CD14-positive monocyte (primary cell): ENCODE data around the gene HDC. TPM values are rescaled to one million over a fixed set of nuclear protein-coding genes. Genes with fewer than 3 reads are reported as not detected.

Source experiments
- DNase-seq, 3 donors: peaks; one replicate each; pipeline ENCODE4 v3.0.0-alpha.2; 2011 to 2022
- H2AFZ ChIP-seq: 2 replicates; pipeline ENCODE4 v1.6.0; 2012; ENCODE audit warnings: mild to moderate bottlenecking, low read depth, low read length, inconsistent platforms; ENCODE audit not compliant: insufficient read depth, poor library complexity, severe bottlenecking
- H3K27ac ChIP-seq, 2 donors: 1 replicate in 1 of 2; 2 replicates in 1 of 2; pipeline ENCODE4 v1.5.1; 2012 to 2013; ENCODE audit warnings: low read length in 2 of 2, control low read depth in 1 of 2, inconsistent platforms in 1 of 2, low read depth in 1 of 2, mild to moderate bottlenecking in 1 of 2
- H3K27me3 ChIP-seq, 2 donors: one replicate each; pipeline versions ENCODE4 v1.6.0 to v1.6.1; 2011 to 2013; ENCODE audit warnings: low read length in 2 of 2; ENCODE audit not compliant: control insufficient read depth in 2 of 2, insufficient read depth in 2 of 2
- H3K36me3 ChIP-seq, 2 donors: replicated peaks in 1 of 2; 1 replicate in 1 of 2; 2 replicates in 1 of 2; pipeline versions ENCODE4 v1.5.1 to v1.6.1; 2012 to 2013; ENCODE audit warnings: low read length in 2 of 2, control low read depth in 1 of 2, inconsistent platforms in 1 of 2, mild to moderate bottlenecking in 1 of 2; ENCODE audit not compliant: insufficient read depth in 2 of 2, control insufficient read depth in 1 of 2
- H3K4me1 ChIP-seq, 2 donors: 1 replicate in 1 of 2; 2 replicates in 1 of 2; pipeline versions ENCODE4 v1.5.1 to v1.6.1; 2012 to 2013; ENCODE audit warnings: low read length in 2 of 2, control low read depth in 1 of 2, inconsistent platforms in 1 of 2, mild to moderate bottlenecking in 1 of 2, moderate library complexity in 1 of 2; ENCODE audit not compliant: insufficient read depth in 2 of 2, control insufficient read depth in 1 of 2
- H3K4me2 ChIP-seq: replicated peaks from 2 replicates; pipeline ENCODE3; 2012; ENCODE audit warnings: low read length, moderate library complexity, mild to moderate bottlenecking; ENCODE audit not compliant: poor library complexity, severe bottlenecking; ENCODE audit errors: extremely low read depth
- H3K4me3 ChIP-seq, 3 experiments: fragments of 200-600 bp in 1 of 3; sonication (generic) in 1 of 3; replicated peaks in 1 of 3; 1 replicate in 2 of 3; 2 replicates in 1 of 3; pipeline ENCODE4 v1.5.1; 2011 to 2013; ENCODE audit warnings: low read length in 3 of 3, mild to moderate bottlenecking in 3 of 3, control low read depth in 2 of 3, low read depth in 2 of 3, inconsistent platforms in 1 of 3, moderate library complexity in 1 of 3
- H3K79me2 ChIP-seq: 2 replicates; pipeline ENCODE4 v1.6.0; 2012; ENCODE audit warnings: mild to moderate bottlenecking, control low read depth, inconsistent platforms, low read length, moderate library complexity; ENCODE audit not compliant: insufficient read depth
- H3K9ac ChIP-seq: 2 replicates; pipeline ENCODE4 v1.6.0; 2017; ENCODE audit warnings: low read length, mild to moderate bottlenecking; ENCODE audit not compliant: insufficient read depth, poor library complexity, severe bottlenecking
- H3K9me3 ChIP-seq, 2 donors: replicated peaks in 1 of 2; 1 replicate in 1 of 2; 2 replicates in 1 of 2; pipeline versions ENCODE4 v1.5.1 to v1.6.1; 2012 to 2013; ENCODE audit warnings: low read length in 2 of 2, control low read depth in 1 of 2; ENCODE audit not compliant: control insufficient read depth in 1 of 2, insufficient read depth in 1 of 2
- H4K20me1 ChIP-seq: 2 replicates; pipeline ENCODE4 v1.6.0; 2012; ENCODE audit warnings: mild to moderate bottlenecking, low read length, control low read depth, moderate library complexity; ENCODE audit not compliant: insufficient read depth
- H3K27ac Mint-ChIP-seq, 7 donors: one replicate each; pipeline ENCODE4 v1.8.0; 2020; ENCODE audit warnings: mild to moderate bottlenecking in 7 of 7, mixed read lengths in 7 of 7, moderate library complexity in 6 of 7, inconsistent platforms in 2 of 7
- H3K27me3 Mint-ChIP-seq, 3 donors: one replicate each; pipeline ENCODE4 v1.8.0; 2021 to 2022; ENCODE audit warnings: low read depth in 3 of 3, mild to moderate bottlenecking in 3 of 3, mixed read lengths in 3 of 3, moderate library complexity in 3 of 3, inconsistent platforms in 1 of 3
- H3K36me3 Mint-ChIP-seq, 2 donors: one replicate each; pipeline ENCODE4 v1.8.0; 2020; ENCODE audit warnings: mixed read lengths in 2 of 2, inconsistent platforms in 1 of 2, mild to moderate bottlenecking in 1 of 2
- H3K4me1 Mint-ChIP-seq: one replicate; pipeline ENCODE4 v1.8.0; 2020; ENCODE audit warnings: mild to moderate bottlenecking, mixed read lengths
- H3K4me3 Mint-ChIP-seq, 2 donors: one replicate each; pipeline ENCODE4 v1.8.0; 2020; ENCODE audit warnings: mild to moderate bottlenecking in 2 of 2, mixed read lengths in 2 of 2, moderate library complexity in 1 of 2
- H3K9me3 Mint-ChIP-seq, 7 donors: one replicate each; pipeline ENCODE4 v1.8.0; 2020 to 2022; ENCODE audit warnings: mixed read lengths in 7 of 7, mild to moderate bottlenecking in 6 of 7, moderate library complexity in 6 of 7, inconsistent platforms in 2 of 7
- WGBS: methylation state at CpG from one replicate; pipeline ENCODE4 v1.1.5; 2013; ENCODE audit warnings: missing lambda C conversion rate; ENCODE audit not compliant: insufficient coverage; 5-methylcytosine and 5-hydroxymethylcytosine counted together
- intact Hi-C, 2 donors: fragments of 100-400 bp; cut with micrococcal nuclease; formaldehyde crosslinking; loops; one replicate each; pipeline versions ENCODE4 v1.15.0 to v1.15.1; 2023
- polyA plus RNA-seq, 3 donors: library from polyadenylated mRNA; depleted of rRNA in 1 of 3; unstranded in 2 of 3; stranded (reverse) in 1 of 3; fragments of 300-500 nt in 2 of 3; fragments of >200 nt in 1 of 3; fragmentation: Illumina TruSeq in 2 of 3; gene quantifications; 1 replicate in 2 of 3; 2 replicates in 1 of 3; pipeline ENCODE4 v1.2.3, GENCODE V29; 2012 to 2021
- TF ChIP-seq, protein P1 (sequence below): fragments of 200-600 bp; IDR thresholded peaks from one replicate; pipeline ENCODE4 v1.8.0; 2022; ENCODE audit warnings: antibody characterized with exemption, mild to moderate bottlenecking

The HDC gene
- polyA plus RNA-seq, 3 donors: 0.11 TPM; not detected in 2

- Histone ChIP-seq H3K27ac (no peak overlapping the region), H3K9me3 (no peaks in the 10 kb centered on the region), H3K9ac (no peak overlapping the region), H3K27me3 (no peaks in the 10 kb centered on the region), H3K4me1 (no peaks in the 10 kb centered on the region), H3K79me2 (no peaks in the 10 kb centered on the region), H4K20me1 (no peaks in the 10 kb centered on the region), H2AFZ (no peak overlapping the region), H3K36me3 (no peaks in the 10 kb centered on the region), H3K4me3 (no peak overlapping the region), H3K4me2 (no peak overlapping the region)
- Mint-ChIP-seq H3K36me3 (no peaks in the 10 kb centered on the region), H3K27ac (no peak overlapping the region), H3K27me3 (no peaks in the 10 kb centered on the region), H3K9me3 (no peaks in the 10 kb centered on the region), H3K4me3 (no peak overlapping the region), H3K4me1 (peaks cover 5% of the 10 kb centered on the region)
- no peak for DNase-seq
- intact Hi-C loops: no loop called here
- WGBS: 98% methylated on average over 7 of the region's 9 CpGs
- TF ChIP-seq, protein P1, sequence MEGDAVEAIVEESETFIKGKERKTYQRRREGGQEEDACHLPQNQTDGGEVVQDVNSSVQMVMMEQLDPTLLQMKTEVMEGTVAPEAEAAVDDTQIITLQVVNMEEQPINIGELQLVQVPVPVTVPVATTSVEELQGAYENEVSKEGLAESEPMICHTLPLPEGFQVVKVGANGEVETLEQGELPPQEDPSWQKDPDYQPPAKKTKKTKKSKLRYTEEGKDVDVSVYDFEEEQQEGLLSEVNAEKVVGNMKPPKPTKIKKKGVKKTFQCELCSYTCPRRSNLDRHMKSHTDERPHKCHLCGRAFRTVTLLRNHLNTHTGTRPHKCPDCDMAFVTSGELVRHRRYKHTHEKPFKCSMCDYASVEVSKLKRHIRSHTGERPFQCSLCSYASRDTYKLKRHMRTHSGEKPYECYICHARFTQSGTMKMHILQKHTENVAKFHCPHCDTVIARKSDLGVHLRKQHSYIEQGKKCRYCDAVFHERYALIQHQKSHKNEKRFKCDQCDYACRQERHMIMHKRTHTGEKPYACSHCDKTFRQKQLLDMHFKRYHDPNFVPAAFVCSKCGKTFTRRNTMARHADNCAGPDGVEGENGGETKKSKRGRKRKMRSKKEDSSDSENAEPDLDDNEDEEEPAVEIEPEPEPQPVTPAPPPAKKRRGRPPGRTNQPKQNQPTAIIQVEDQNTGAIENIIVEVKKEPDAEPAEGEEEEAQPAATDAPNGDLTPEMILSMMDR: no peak
These were observed 29.1 kb downstream of the HDC start for GRCh38 chr15:50236433-50236832.

- WGBS: 100% methylated on average over 1 of the region's 1 CpG
- H3K27ac Mint-ChIP-seq: no peak overlapping the region
- H3K4me2 ChIP-seq: no peak overlapping the region
These were observed 29.7 kb downstream of the HDC start for GRCh38 chr15:50235794-50236193.

More at GRCh38 chr15:50235794-50236193, 29.7 kb downstream of the HDC start:
- TF ChIP-seq, protein P1: no peak
- H3K9me3 Mint-ChIP-seq: no peaks in the 10 kb centered on the region
- Histone ChIP-seq H3K4me3 (no peak overlapping the region), H2AFZ (no peak overlapping the region), H3K79me2 (no peaks in the 10 kb centered on the region), H4K20me1 (no peaks in the 10 kb centered on the region), H3K27me3 (no peaks in the 10 kb centered on the region), H3K9me3 (no peaks in the 10 kb centered on the region), H3K9ac (no peak overlapping the region), H3K27ac (no peak overlapping the region), H3K36me3 (no peaks in the 10 kb centered on the region), H3K4me1 (no peaks in the 10 kb centered on the region)
- no peaks in the 10 kb centered on the region for H3K27me3 Mint-ChIP-seq
- H3K4me3 Mint-ChIP-seq: no peak overlapping the region
- H3K4me1 Mint-ChIP-seq: peaks cover 5% of the 10 kb centered on the region
- DNase-seq: no peak
- H3K36me3 Mint-ChIP-seq: no peaks in the 10 kb centered on the region
- intact Hi-C loops: no loop called here
